GM04503 (cell line): ENCODE data around the gene FAM13A.

Experiments
- DNase-seq: peaks from one replicate; pipeline ENCODE4 v3.0.0-alpha.2; 2012; ENCODE audit warnings: low read depth

FAM13A gene

DNA sequence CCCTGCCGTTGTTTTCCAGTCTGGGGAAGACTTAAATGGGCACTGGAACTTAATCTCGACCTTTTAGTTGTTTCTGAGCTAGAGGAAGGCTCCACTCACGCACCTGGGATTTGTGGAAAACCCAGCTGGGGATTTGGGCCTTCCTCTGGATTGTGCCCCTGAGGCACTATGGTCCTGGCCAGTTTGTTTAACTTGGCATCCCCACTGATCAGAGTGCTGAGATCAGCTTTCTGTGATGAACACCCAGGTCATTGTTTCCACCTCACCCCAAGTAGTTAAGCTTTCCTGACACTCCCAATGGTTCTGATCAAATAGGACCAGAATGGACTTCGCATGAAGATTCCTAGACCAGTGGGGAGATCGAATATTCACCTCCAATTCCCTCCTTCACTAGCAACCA lies 338.9 kb downstream of the FAM13A start:
- no peak for DNase-seq

DNA sequence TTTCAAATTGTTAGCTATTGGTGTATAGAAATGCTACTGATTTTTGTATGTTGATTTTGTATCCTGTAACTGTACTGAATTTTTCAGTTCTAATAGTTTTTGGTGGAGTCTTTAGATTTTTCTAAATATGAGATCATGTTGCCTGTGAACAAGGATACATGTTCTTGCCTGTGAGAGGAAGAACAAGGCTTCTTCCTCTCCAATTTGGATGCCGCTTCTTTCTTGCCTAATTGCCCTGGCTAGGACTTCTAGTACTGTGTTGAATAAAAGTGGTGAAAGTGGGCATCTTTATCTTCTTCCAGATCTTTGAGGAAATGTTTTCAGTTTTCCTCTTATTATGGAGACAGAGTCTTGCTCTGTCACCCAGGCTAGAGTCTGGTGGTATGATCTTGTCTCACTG lies 343.2 kb downstream of the FAM13A start:
- no peak for DNase-seq

DNA sequence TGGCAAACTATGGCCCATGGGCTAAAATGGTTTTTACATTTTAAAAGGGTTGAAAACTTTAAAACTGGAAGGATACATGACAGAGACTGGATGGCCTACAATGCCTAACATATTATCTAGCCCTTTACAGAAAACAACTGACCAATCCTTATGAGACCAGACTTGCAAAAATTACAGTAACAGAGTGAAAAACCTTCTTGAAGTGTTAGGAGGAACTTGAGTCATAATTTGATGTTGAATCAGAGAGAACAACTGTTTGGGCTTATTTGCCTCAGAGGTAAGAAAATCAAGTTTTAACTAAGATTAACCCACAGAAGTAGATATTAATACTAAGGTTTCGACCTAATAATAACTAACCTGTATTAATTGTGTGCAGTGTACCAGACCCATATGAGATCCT lies 347.0 kb downstream of the FAM13A start:
- DNase-seq: no peak

DNA sequence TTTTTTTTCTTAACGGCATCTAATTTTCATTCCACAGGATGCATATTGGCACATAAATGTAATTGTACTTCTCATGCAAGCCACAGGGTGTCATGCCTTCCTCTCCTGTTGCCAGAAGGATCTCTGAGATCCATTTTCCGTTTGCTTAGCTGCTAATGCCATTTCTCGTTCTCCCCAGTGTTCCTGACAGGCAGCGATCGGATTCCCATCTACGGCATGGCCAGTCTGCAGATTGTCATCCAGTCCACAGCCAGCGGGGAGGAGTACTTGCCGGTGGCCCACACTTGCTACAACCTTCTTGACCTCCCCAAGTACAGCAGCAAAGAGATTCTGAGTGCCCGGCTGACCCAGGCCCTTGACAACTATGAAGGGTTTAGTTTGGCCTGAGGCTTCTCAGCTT lies 350.4 kb downstream of the FAM13A start:
- DNase-seq: no peak

DNA sequence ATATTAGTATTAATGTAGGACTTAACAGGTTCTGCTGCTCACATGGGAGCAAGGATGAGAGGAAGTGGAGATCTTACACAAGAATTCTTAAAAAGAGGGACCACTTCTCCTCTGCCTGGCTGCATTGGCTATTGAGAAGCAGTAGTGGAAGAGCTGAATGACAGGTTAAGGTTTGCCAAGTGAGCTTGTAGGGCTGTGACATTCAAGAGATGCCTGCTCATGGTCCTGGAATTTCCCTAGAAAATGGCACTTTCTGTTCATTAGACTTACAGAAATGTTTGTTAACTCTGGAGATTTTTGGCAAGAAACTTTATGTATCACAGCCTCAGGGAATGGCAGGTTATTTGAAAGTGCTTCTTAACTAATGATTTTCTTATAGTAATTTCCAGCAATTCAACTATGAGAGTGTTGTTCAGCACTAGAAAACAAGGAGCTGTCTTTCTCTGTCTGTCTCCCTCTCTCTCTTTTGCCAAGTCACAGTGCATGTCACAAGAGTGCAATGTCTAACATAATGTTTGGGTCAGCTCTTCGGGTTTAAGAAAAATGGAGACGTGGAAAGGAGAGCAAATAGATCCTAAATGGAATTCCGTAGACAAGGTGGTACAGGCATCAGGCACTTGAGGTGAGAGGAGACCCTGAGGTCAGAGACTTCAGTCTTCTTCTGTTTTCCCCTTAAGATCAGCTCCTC lies 351.0 kb downstream of the FAM13A start:
- no peak for DNase-seq

DNA sequence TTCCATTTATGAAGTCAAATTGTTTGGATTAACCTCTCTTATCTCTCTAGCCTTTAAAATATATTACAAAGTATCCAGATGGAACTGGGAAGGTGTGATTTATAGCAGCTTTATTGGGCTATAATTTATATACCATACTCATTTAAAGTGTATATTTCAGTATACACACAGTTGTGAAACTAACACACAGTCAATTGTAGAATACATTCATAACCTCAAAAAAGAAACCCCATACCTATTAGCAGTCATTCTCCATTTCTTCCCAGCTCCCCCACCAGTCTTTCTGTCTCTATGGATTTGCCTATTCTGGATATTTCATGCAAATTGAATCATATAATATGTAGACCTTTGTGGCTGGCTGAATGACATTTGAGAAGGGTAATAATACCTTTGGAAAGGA lies 351.8 kb downstream of the FAM13A start:
- no peak for DNase-seq

DNA sequence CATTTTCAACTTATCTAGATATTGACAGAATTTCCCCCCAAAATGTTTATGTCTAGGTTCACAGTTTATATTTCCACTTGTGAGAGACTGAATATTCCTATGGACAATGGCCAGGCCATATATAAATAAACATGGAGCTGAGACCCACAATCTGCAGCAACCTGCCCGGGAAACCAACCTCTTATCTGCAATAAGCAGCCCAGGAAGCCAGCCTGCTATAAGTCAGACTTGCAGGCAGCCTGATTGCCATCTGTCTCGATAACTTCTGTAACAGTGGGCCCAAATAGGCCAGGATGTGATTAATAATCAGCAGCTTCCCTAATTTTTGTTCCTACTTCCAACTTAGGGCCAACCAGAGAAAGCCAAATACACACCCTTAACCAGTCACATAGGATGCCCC lies 354.2 kb downstream of the FAM13A start:
- DNase-seq: no peak

DNA sequence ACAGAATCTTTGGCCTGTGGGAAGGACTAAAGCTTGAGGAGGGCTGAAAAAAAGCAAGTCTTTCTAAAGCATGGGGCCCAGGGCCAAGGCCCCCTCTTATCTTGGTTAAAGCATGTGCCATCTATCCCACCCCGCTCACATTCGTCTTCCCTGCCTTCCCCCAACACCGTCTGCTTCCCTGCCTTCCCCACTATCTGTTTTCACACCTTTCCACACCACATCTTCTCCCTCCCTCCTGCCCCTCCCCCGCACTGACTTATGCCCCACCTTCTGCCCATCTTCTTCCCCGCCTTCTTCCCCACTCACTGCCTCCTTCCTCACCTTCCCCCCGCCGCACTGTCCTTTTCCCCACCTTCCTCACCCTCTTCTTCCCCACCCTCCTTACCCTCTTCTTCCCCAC lies 358.5 kb downstream of the FAM13A start:
- DNase-seq: no peak

DNA sequence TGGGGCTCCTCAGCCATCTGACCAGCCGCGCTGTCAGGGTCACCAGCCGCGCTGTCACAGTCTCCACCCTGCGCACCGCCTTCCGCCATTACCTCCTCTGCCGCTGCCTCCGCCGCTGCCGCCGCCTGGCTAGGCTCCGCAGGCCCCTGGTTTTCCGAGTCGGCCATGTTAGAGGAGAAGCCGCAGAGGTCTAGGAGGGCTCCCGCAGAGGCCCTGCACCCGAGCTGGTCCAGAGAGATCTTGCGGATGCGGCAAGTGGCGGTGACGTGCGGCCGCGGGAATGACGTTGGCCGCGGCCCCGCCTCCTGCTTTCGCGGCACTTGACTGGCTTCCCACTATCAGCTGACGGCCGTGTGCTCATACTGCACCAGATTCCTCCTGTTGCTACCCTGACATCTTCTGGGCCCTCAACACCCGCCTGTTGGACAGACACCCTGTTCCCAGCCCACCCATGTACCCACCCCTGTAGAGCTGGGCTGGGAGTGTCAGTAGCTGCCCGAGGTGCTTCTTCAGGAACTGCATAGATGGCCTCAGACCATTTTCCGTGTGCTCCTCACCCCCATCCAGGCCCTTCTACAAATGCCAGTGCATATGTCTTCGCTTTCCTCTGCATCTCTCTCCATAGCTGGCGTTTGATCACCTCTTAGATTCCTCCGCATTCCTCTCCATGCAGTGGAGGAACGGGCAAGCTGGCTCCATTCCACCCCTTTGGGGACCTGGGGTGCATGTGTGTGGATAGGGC lies 359.2 kb downstream of the FAM13A start, which contains the start of gene NAP1L5:
TSS of gene NAP1L5 (minus strand) at position 242 of the 742 bp plus-strand sequence. CDS start at position 167, 75 bp downstream.
- no peak for DNase-seq

DNA sequence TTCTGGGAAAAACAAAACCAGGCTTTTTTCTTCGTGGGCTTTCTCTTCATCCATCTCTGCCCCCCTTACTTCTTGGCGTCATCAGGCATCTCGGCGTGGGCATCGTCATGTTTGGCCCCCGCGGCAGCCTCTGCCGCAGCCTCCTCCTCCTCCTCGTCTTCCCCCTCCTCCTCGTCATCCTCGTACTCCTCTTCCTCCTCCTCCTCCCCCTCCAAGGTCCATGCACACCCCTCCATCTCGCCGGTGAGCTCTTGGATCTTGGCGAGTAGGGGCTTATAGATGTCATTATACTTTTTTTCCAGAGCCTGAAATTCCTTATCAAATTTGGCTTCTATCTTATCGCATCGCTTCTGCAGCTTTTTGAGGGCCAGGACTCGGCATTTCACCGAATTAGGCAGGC lies 359.8 kb downstream of the FAM13A start:
- no peak for DNase-seq

DNA sequence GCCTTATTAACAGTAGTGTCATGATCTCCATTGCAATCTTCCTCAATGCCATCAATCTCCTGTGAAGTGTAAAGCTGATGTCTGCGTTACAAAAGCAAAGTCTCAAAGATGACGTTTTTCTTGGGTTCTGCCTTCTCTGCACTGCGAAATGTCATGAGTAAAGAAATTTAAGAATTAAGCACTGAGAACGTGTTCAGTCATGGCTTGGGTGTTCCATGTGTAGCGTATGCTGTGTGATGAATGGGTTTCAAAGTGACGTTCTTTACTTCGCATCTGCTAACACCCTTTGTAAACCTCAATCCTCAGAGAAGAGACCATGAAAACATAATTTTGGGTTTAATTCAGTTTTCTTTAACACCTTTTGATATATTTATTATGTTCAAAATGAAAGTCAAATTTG lies 360.4 kb downstream of the FAM13A start:
- no peak for DNase-seq

DNA sequence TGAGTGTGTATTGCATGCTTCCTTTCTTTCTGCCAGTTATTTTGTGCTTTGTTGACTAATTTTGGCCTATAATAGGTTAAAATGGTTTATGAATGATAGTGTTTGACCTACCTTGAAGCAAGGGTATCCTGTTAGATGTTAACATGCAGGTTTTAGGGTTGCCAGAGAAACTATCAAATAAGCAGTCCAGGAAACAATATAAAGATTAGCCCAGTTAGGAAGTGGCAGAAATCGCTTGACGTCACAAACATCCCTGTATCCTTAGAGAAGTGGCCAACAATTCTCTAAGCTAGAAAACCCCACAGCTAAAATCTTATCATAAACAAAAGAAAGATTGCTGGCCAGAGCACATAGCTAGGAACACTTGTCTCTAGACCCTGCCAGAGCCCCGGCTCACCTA lies 363.2 kb downstream of the FAM13A start:
- DNase-seq: no peak

DNA sequence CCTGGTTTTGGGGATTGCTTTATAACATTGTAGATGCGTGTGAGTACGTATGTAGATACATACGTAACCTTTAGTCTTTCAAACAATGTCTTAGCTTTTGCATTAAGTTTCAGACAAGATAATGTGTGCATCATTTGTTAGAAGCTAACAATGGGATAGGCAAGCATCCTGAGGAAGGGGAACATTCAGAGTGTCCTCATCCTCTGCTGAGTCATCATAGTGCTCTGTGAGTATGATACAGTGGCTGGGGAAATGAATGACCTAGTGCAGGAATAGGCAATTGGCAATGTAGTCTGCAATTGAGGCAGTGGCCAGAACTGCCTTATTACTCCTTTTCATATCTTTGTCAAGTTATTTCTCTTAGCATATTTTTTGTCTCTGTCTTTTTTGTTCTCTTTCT lies 366.6 kb downstream of the FAM13A start:
- no peak for DNase-seq

DNA sequence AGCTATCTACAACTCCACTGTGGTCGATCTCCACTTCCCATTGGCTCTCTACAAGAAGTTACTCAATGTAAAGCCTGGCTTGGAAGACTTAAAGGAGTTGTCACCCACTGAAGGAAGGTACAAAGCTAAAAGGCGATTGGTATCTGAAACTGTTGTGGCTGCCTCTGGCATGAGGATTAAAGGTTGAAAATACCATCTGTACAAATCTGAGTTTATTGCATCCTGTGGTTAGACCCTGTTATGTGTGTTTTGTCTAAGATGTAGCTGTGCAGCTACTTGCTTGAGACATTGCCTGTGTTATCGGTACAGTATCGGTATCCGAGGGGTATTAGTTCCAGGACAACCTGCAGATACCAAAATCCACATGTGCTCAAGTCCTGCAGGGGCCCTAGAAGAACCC lies 375.8 kb downstream of the FAM13A start:
- no peak for DNase-seq
